Smooth muscle cell (in vitro differentiated cells): Measurements from ENCODE around the gene SGPL1. TPM values are rescaled to one million over a fixed set of nuclear protein-coding genes. Genes with fewer than 3 reads are reported as not detected.

Experiments
- DNase-seq: peaks from one replicate; lab custom pipeline; 2025; ENCODE audit not compliant: unreplicated experiment; lab: John Stamatoyannopoulos, UW
- H2AFZ ChIP-seq: fragments of 200-600 bp; sonication (generic); 2 replicates; pipeline ENCODE4 v1.6.0; 2016; ENCODE audit warnings: antibody characterized with exemption, low read depth, mild to moderate bottlenecking
- H3F3A ChIP-seq: fragments of 200-600 bp; sonication (generic); 2 replicates; pipeline ENCODE4 v1.6.0; 2017; ENCODE audit warnings: antibody characterized with exemption, low read depth
- H3K27ac ChIP-seq: fragments of 200-600 bp; sonication (generic); 2 replicates; pipeline ENCODE4 v1.5.1; 2016; ENCODE audit warnings: low read depth, mild to moderate bottlenecking
- H3K27me3 ChIP-seq: fragments of 200-600 bp; sonication (generic); 2 replicates; pipeline ENCODE4 v1.6.1; 2016; ENCODE audit warnings: low read depth, mild to moderate bottlenecking
- H3K36me3 ChIP-seq: fragments of 200-600 bp; sonication (generic); 2 replicates; pipeline ENCODE4 v1.5.1; 2016; ENCODE audit warnings: low read depth
- H3K4me1 ChIP-seq: fragments of 200-600 bp; sonication (generic); 2 replicates; pipeline ENCODE4 v1.5.1; 2016; ENCODE audit warnings: low read depth
- H3K4me2 ChIP-seq: fragments of 200-600 bp; sonication (generic); 2 replicates; pipeline ENCODE4 v1.6.0; 2016; ENCODE audit warnings: mild to moderate bottlenecking
- H3K4me3 ChIP-seq: fragments of 200-600 bp; sonication (generic); 2 replicates; pipeline ENCODE4 v1.5.1; 2016; ENCODE audit warnings: mild to moderate bottlenecking
- H3K79me2 ChIP-seq: fragments of 200-600 bp; sonication (generic); 2 replicates; pipeline ENCODE4 v1.6.0; 2016; ENCODE audit warnings: low read depth, mild to moderate bottlenecking
- H3K9ac ChIP-seq: fragments of 200-600 bp; sonication (generic); 2 replicates; pipeline ENCODE4 v1.6.0; 2016; ENCODE audit warnings: low read depth
- H3K9me3 ChIP-seq: fragments of 200-600 bp; sonication (generic); replicated peaks from 2 replicates; pipeline ENCODE4 v1.5.1; 2016; ENCODE audit warnings: low read depth
- H4K20me1 ChIP-seq: fragments of 200-600 bp; sonication (generic); 2 replicates; pipeline ENCODE4 v1.6.0; 2016; ENCODE audit warnings: low read depth
- WGBS: methylation state at CpG from one replicate; pipeline ENCODE4 v1.1.7; 2016; ENCODE audit warnings: low lambda C conversion rate; 5-methylcytosine and 5-hydroxymethylcytosine counted together
- polyA plus RNA-seq: library from polyadenylated mRNA; unstranded; fragments of >200 nt; fragmentation: Nextera tagmentation; extraction: Ambion mirVana; gene quantifications from 2 replicates; pipeline ENCODE4 v1.2.1, GENCODE V29; 2016
- total RNA-seq: library from RNA; depleted of rRNA; stranded (reverse); fragments of >200 nt; gene quantifications from 2 replicates; pipeline ENCODE4 v1.2.3, GENCODE V29; 2014
- TF ChIP-seq, protein P1 (sequence below): fragments of 200-600 bp; sonication (generic); IDR thresholded peaks from 2 replicates; pipeline ENCODE4 v1.5.1; 2017; ENCODE audit warnings: borderline replicate concordance, mild to moderate bottlenecking, antibody characterized with exemption; ENCODE audit not compliant: insufficient read depth, poor library complexity, severe bottlenecking

The SGPL1 gene
- total and polyA plus RNA-seq, 2 experiments from 2014 or later, result 20.0 to 41.1 TPM

DNA sequence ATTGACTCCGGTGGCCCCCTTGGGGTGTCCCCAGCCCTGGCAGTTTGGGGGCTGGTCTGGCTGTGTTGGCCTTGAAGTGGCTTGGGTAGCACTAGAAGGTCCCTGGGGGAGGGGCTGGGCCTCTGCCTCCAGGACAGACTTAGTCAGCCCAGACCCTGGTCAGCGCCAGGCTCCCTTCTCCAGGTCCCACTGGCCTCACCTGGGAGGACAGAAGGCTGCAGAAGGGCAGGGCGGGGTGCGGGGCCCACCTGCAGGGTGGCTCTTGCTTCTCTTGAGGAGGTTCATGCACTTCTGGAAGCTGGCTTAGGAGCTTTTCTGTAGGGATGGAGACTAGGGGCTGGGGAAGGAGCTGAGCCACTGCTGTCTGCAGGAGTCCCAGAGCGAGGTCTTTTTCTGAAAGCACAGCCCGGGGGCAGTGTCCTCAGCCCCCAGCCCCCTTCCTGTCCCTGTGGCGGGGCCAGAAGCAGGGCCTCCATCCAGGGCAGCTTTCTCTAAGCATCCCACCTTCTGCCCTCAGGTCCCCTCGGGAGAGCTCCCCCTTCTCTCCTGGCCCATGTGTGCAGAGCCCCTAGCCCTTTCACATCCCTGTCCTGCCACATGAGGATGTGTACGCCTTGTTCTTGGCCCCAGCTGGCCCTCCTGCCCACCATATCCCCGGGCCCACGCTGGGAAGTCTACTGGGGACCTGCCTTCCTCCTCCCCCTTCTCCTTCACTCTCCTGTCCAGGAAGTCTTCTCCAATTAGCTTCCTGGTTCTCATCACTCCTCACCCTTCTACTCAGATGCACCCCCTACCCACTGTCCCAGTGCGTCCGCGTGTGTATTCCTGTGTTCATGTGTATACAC lies 41.6 kb upstream of the SGPL1 start:
- H3K4me2 ChIP-seq, result no peak overlapping the region
- no peaks in the 10 kb centered on the region for H4K20me1 ChIP-seq
- no peaks in the 10 kb centered on the region for H3K27me3 ChIP-seq
- no peaks in the 10 kb centered on the region for H3K9me3 ChIP-seq
- TF ChIP-seq, protein P1, sequence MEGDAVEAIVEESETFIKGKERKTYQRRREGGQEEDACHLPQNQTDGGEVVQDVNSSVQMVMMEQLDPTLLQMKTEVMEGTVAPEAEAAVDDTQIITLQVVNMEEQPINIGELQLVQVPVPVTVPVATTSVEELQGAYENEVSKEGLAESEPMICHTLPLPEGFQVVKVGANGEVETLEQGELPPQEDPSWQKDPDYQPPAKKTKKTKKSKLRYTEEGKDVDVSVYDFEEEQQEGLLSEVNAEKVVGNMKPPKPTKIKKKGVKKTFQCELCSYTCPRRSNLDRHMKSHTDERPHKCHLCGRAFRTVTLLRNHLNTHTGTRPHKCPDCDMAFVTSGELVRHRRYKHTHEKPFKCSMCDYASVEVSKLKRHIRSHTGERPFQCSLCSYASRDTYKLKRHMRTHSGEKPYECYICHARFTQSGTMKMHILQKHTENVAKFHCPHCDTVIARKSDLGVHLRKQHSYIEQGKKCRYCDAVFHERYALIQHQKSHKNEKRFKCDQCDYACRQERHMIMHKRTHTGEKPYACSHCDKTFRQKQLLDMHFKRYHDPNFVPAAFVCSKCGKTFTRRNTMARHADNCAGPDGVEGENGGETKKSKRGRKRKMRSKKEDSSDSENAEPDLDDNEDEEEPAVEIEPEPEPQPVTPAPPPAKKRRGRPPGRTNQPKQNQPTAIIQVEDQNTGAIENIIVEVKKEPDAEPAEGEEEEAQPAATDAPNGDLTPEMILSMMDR, result no peak
- no peak overlapping the region for H3K9ac ChIP-seq
- no peak overlapping the region for H2AFZ ChIP-seq
- no peak for DNase-seq
- H3K4me1 ChIP-seq, result no peaks in the 10 kb centered on the region
- no peaks in the 10 kb centered on the region for H3K36me3 ChIP-seq
- H3K79me2 ChIP-seq, result no peaks in the 10 kb centered on the region
- H3F3A ChIP-seq, result no peaks in the 10 kb centered on the region
- WGBS, result 95% methylated on average over 12 of the region's 14 CpGs
- no peak overlapping the region for H3K27ac ChIP-seq
- H3K4me3 ChIP-seq, result no peak overlapping the region

DNA sequence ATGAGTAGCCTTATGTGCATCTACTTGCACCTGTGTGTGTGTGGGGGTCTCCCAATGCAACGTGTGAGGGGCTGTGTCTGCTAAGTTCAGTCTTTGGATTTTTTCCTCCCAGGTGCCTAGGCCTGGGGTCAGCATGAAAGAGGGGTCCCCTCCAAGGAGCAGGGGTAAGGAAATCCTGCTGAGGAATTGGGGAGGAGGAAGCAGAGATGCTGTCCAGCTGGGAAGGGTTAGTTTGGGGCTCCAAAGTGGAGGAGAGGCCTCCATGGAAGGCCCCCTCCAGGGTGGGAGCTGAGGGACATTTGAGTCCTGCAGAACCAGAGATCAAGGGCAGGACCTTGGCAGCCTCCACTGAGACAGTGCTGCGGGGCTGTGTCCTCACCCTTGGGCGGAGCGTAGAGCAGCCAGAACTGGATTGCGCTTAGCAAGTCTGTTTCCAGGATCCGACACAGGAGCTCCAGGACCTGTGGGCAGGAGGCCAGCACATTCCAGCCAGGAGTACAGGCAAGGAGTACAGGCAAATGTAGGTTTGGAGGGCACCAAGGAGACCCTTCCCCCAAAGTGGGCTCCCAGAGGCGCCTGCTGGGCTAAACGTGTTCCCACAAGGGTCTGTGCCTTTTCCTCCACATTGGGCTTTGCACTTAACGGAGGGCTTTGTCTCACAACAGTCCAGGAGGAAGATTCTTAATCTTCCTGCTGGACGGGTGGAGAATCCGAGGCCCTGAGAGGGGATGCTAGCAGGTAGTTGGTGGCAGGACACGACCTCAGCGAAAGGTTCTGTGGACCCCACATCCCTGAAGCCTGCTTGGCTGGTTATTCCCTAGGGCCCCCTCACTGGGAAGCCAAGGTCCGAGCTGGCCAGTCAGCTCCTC lies 40.7 kb upstream of the SGPL1 start:
- H3K9ac ChIP-seq, result no peak overlapping the region
- TF ChIP-seq, protein P1, result no peak
- 93% methylated on average over 14 of the region's 14 CpGs for WGBS
- no peaks in the 10 kb centered on the region for H3F3A ChIP-seq
- no peaks in the 10 kb centered on the region for H3K4me1 ChIP-seq
- H3K27me3 ChIP-seq, result no peaks in the 10 kb centered on the region
- no peak overlapping the region for H3K4me2 ChIP-seq
- no peaks in the 10 kb centered on the region for H4K20me1 ChIP-seq
- no peak overlapping the region for H3K27ac ChIP-seq
- no peaks in the 10 kb centered on the region for H3K36me3 ChIP-seq
- H3K79me2 ChIP-seq, result no peaks in the 10 kb centered on the region
- DNase-seq, result no peak
- H3K4me3 ChIP-seq, result no peak overlapping the region
- H3K9me3 ChIP-seq, result no peaks in the 10 kb centered on the region
- H2AFZ ChIP-seq, result no peak overlapping the region

DNA sequence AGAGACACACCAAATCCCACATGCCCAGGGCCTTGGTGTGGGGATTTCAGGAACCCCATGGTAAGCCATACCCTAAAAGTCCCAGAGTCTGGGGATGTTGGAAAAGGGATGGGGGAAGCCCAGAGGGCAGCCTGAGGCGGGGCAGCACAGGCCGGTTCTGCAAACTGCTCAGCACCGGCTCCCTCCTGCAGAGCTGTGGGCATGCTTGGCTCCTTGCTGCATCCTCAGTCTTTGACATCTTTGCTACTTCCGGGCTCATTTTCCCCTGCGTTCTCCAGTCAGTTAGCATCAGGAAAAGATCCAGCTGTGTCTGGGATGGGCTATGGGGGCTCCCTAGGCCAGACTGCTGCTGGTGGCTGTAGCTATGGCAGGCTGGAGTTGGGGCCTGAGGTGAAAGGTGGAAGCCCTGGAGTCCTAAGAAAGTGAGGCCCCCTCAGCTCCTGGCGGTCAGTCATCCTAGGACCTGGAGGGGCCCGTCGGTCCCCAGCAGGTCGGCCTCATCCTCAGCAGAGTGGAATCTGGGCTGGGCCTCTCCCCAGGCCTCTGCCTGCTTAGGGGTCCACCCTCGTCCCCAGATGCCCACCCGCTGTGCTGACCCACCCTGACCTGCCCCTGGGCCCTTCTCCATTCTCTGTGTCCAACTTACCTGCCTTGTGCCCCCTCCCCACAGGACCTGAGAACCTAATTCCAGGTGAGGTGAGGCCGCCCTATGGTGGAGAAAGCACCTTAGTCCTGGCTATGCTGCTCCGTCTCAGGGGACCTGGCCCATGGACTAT lies 39.9 kb upstream of the SGPL1 start:
- no peak overlapping the region for H3K27ac ChIP-seq
- no peaks in the 10 kb centered on the region for H3K9me3 ChIP-seq
- no peak for DNase-seq
- no peak overlapping the region for H3K4me2 ChIP-seq
- no peak overlapping the region for H3K4me3 ChIP-seq
- no peak overlapping the region for H3K9ac ChIP-seq
- no peak overlapping the region for H2AFZ ChIP-seq
- H3K27me3 ChIP-seq, result no peaks in the 10 kb centered on the region
- no peaks in the 10 kb centered on the region for H4K20me1 ChIP-seq
- H3F3A ChIP-seq, result no peaks in the 10 kb centered on the region
- TF ChIP-seq, protein P1, result no peak
- H3K79me2 ChIP-seq, result no peaks in the 10 kb centered on the region
- no peaks in the 10 kb centered on the region for H3K36me3 ChIP-seq
- 99% methylated on average over 12 of the region's 13 CpGs for WGBS
- no peaks in the 10 kb centered on the region for H3K4me1 ChIP-seq
